SK-N-SH treated with all-trans-retinoic acid at 6 μM for 48 hours (cell line): ENCODE data around the gene UNC5B.

ENCODE experiments used
- ATAC-seq: fragments of 200-7000 bp; cut with Tn5 transposase; 3 replicates; pipeline ENCODE4 v1.9.1; 2020; ENCODE audit warnings: mild to moderate bottlenecking, moderate library complexity
- ARNTL ChIP-seq: fragments of 450-650 bp; formaldehyde crosslinking; IDR thresholded peaks from 2 replicates; pipeline ENCODE4 v1.5.0; 2020; ENCODE audit warnings: low read depth, mild to moderate bottlenecking, moderate library complexity, borderline replicate concordance
- BACH2 ChIP-seq: fragments of 250-450 bp; sonication (Bioruptor Pico); IDR thresholded peaks from 2 replicates; pipeline ENCODE4 v1.9.0; 2021; ENCODE audit warnings: mild to moderate bottlenecking, borderline replicate concordance
- CREB5 ChIP-seq: fragments of 250-450 bp; sonication (Bioruptor Pico); IDR thresholded peaks from 2 replicates; pipeline ENCODE4 v1.5.1; 2020; ENCODE audit warnings: low read depth, mild to moderate bottlenecking, moderate library complexity
- CSDC2 ChIP-seq: fragments of 250-450 bp; sonication (Bioruptor Pico); IDR thresholded peaks from 2 replicates; pipeline ENCODE4 v1.5.0; 2020; ENCODE audit warnings: mild to moderate bottlenecking, moderate library complexity
- CSRNP3 ChIP-seq: fragments of 250-450 bp; sonication (Bioruptor Pico); IDR thresholded peaks from 2 replicates; pipeline ENCODE4 v1.5.1; 2021; ENCODE audit warnings: mild to moderate bottlenecking, moderate library complexity
- GLIS3 ChIP-seq: fragments of 250-450 bp; sonication (Bioruptor Pico); IDR thresholded peaks from 2 replicates; pipeline ENCODE4 v1.5.0; 2020; ENCODE audit warnings: mild to moderate bottlenecking, moderate library complexity
- ISL1 ChIP-seq: fragments of 250-450 bp; sonication (Bioruptor Pico); IDR thresholded peaks from 2 replicates; pipeline ENCODE4 v2.1.2; 2022; ENCODE audit warnings: mild to moderate bottlenecking, moderate library complexity
- OSR1 ChIP-seq: fragments of 250-450 bp; sonication (Bioruptor Pico); IDR thresholded peaks from 2 replicates; pipeline ENCODE4 v1.8.0; 2022; ENCODE audit warnings: moderate library complexity, mild to moderate bottlenecking, inconsistent platforms
- PATZ1 ChIP-seq: fragments of 250-450 bp; sonication (Bioruptor Pico); IDR thresholded peaks from 2 replicates; pipeline ENCODE4 v1.8.0; 2020; ENCODE audit warnings: mild to moderate bottlenecking, moderate library complexity, borderline replicate concordance
- POU6F1 ChIP-seq: fragments of 250-450 bp; sonication (Bioruptor Pico); IDR thresholded peaks from 2 replicates; pipeline ENCODE4 v1.8.0; 2021; ENCODE audit warnings: low read depth, mild to moderate bottlenecking, moderate library complexity, borderline replicate concordance
- PPARA ChIP-seq: fragments of 250-450 bp; sonication (Bioruptor Pico); IDR thresholded peaks from 2 replicates; pipeline ENCODE4 v1.5.0; 2020; ENCODE audit warnings: mild to moderate bottlenecking, borderline replicate concordance
- RARB ChIP-seq: fragments of 250-450 bp; sonication (Bioruptor Pico); IDR thresholded peaks from 2 replicates; pipeline ENCODE4 v1.8.0; 2021; ENCODE audit warnings: mild to moderate bottlenecking, moderate library complexity
- SNAI2 ChIP-seq: fragments of 250-450 bp; sonication (Bioruptor Pico); IDR thresholded peaks from 2 replicates; pipeline ENCODE4 v1.5.0; 2020; ENCODE audit warnings: mild to moderate bottlenecking, moderate library complexity
- TCF4 ChIP-seq: fragments of 250-450 bp; sonication (Bioruptor Pico); IDR thresholded peaks from 2 replicates; pipeline ENCODE4 v1.8.0; 2021; ENCODE audit warnings: mild to moderate bottlenecking, moderate library complexity, borderline replicate concordance
- TOX ChIP-seq: fragments of 250-450 bp; sonication (Bioruptor Pico); IDR thresholded peaks from 2 replicates; pipeline ENCODE4 v1.8.0; 2021; ENCODE audit warnings: mild to moderate bottlenecking, moderate library complexity, borderline replicate concordance
- TSHZ2 ChIP-seq: fragments of 250-450 bp; sonication (Bioruptor Pico); IDR thresholded peaks from 2 replicates; pipeline ENCODE4 v1.5.0; 2020; ENCODE audit warnings: mild to moderate bottlenecking, moderate library complexity
- ZC3H10 ChIP-seq: fragments of 250-450 bp; sonication (Bioruptor Pico); IDR thresholded peaks from 2 replicates; pipeline ENCODE4 v1.5.1; 2021; ENCODE audit warnings: mild to moderate bottlenecking, moderate library complexity
- ZNF565 ChIP-seq: fragments of 450-650 bp; formaldehyde crosslinking; conservative IDR thresholded peaks from 2 replicates; pipeline ENCODE4 v1.5.0; 2020; ENCODE audit warnings: low read depth, mild to moderate bottlenecking, moderate library complexity
- ZNF70 ChIP-seq: fragments of 450-650 bp; formaldehyde crosslinking; IDR thresholded peaks from 2 replicates; pipeline ENCODE4 v1.5.0; 2020; ENCODE audit warnings: mild to moderate bottlenecking, moderate library complexity

Gene UNC5B

GRCh38 chr10:71303569-71303907 is 91.2 kb downstream of the UNC5B start:
- TF ChIP-seq BACH2 (CRISPR knock-in tag): no peak
- TF ChIP-seq PATZ1 (CRISPR knock-in tag): no peak
- no peak for TF ChIP-seq OSR1 (CRISPR knock-in tag)
- no peak for TF ChIP-seq TSHZ2 (CRISPR knock-in tag)
- no peak for TF ChIP-seq ISL1 (CRISPR knock-in tag)
- TF ChIP-seq SNAI2 (CRISPR knock-in tag): no peak
- TF ChIP-seq CSDC2 (CRISPR knock-in tag): no peak
- no peak for TF ChIP-seq PPARA (CRISPR knock-in tag)
- TF ChIP-seq ZC3H10 (CRISPR knock-in tag): no peak
- no peak for TF ChIP-seq ZNF70 (CRISPR knock-in tag)
- TF ChIP-seq CSRNP3: no peak
- TF ChIP-seq TOX (CRISPR knock-in tag): no peak
- TF ChIP-seq RARB (CRISPR knock-in tag): no peak
- no peak for TF ChIP-seq ARNTL (CRISPR knock-in tag)
- TF ChIP-seq GLIS3 (CRISPR knock-in tag): no peak
- no peak for TF ChIP-seq POU6F1 (CRISPR knock-in tag)
- no peak for TF ChIP-seq CREB5 (CRISPR knock-in tag)
- TF ChIP-seq, all 23 proteins: peak for 0
- ATAC-seq: no peak

- no peak for ATAC-seq
- TF ChIP-seq TSHZ2 (CRISPR knock-in tag) (no peak), TCF4 (no peak), ZNF565 (CRISPR knock-in tag) (no peak), ZNF70 (CRISPR knock-in tag) (no peak), OSR1 (CRISPR knock-in tag) (no peak), ISL1 (CRISPR knock-in tag) (no peak), ARNTL (CRISPR knock-in tag) (no peak), ZC3H10 (CRISPR knock-in tag) (no peak), CSDC2 (CRISPR knock-in tag) (no peak), PATZ1 (CRISPR knock-in tag) (no peak), SNAI2 (CRISPR knock-in tag) (no peak)
- TF ChIP-seq, all 23 proteins: peak for 0
Measured at GRCh38 chr10:71304914-71305313, 92.5 kb downstream of the UNC5B start.
